ENCODE results near the gene PLA2G4F.

DNA sequence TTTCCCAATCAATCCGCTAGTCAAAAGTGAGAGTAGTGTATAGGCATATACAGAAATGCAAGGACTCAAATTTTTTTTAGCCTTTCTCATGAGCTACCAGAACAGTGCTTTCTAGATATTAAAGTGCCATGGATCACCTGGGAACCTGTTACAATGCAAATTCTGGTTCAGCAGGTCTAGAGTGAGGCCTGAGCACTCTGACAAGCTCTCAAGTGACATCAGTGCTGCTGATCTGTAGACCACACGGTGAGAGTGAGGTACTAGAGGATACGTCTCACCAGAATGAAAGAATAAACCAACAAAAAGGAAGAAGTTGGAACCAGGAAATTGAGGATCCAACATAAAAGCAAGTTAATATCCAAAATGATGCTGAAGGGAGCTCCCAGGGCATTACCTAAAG, 46.1 kb downstream of the PLA2G4F start:
- TF ChIP-seq, protein P1, sequence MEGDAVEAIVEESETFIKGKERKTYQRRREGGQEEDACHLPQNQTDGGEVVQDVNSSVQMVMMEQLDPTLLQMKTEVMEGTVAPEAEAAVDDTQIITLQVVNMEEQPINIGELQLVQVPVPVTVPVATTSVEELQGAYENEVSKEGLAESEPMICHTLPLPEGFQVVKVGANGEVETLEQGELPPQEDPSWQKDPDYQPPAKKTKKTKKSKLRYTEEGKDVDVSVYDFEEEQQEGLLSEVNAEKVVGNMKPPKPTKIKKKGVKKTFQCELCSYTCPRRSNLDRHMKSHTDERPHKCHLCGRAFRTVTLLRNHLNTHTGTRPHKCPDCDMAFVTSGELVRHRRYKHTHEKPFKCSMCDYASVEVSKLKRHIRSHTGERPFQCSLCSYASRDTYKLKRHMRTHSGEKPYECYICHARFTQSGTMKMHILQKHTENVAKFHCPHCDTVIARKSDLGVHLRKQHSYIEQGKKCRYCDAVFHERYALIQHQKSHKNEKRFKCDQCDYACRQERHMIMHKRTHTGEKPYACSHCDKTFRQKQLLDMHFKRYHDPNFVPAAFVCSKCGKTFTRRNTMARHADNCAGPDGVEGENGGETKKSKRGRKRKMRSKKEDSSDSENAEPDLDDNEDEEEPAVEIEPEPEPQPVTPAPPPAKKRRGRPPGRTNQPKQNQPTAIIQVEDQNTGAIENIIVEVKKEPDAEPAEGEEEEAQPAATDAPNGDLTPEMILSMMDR (IDR thresholded peaks at IDR 0.05 in 2 of 3, conservative IDR thresholded peaks at IDR 0.05 in 1 of 3; ENCODE audit: control insufficient read depth in 2 of 3, extremely low read depth in 1 of 3, insufficient read depth in 1 of 3, low read depth in 3 of 3, low read length in 3 of 3): no peak
- TF ChIP-seq NFIC (IDR thresholded peaks at IDR 0.05; ENCODE audit: low read depth, low read length): no peak

All from GM12878 (cell line).